Keratinocyte (primary cell): Measurements from ENCODE around the gene NCKAP5. TPM values are rescaled to one million over a fixed set of nuclear protein-coding genes. Genes with fewer than 3 reads are reported as not detected.

ENCODE experiments used
- DNase-seq: peaks from one replicate; pipeline ENCODE4 v3.0.0-alpha.2; 2011; ENCODE audit warnings: low read depth, missing footprints, low spot score
- FAIRE-seq: peaks from 2 replicates; lab custom pipeline; 2011; peaks lifted over from hg19 to GRCh38; lab: Jason Lieb, UNC
- H2AFZ ChIP-seq: 2 replicates; pipeline ENCODE4 v1.6.0; 2012; ENCODE audit warnings: low read length, control low read depth, inconsistent platforms; ENCODE audit not compliant: control insufficient read depth
- H3K27ac ChIP-seq: 2 replicates; pipeline ENCODE4 v1.5.1; 2011; ENCODE audit warnings: low read length; ENCODE audit not compliant: control insufficient read depth, insufficient read depth
- H3K27me3 ChIP-seq: 3 replicates; pipeline ENCODE4 v1.6.0; 2011; ENCODE audit warnings: low read length; ENCODE audit not compliant: control insufficient read depth, insufficient read depth; ENCODE audit errors: extremely low read depth
- H3K36me3 ChIP-seq, 2 experiments: 2 replicates in 1 of 2; 3 replicates in 1 of 2; pipeline ENCODE4 v1.5.1; 2011; ENCODE audit warnings: low read length in 2 of 2, mild to moderate bottlenecking in 1 of 2; ENCODE audit not compliant: control insufficient read depth in 2 of 2, insufficient read depth in 2 of 2; ENCODE audit errors: extremely low read depth in 1 of 2
- H3K4me1 ChIP-seq: 3 replicates; pipeline ENCODE4 v1.5.1; 2011; ENCODE audit warnings: low read length; ENCODE audit not compliant: control insufficient read depth, insufficient read depth; ENCODE audit errors: extremely low read depth
- H3K4me2 ChIP-seq: 3 replicates; pipeline ENCODE4 v1.6.0; 2011; ENCODE audit warnings: low read depth, low read length; ENCODE audit not compliant: control insufficient read depth, insufficient read depth; ENCODE audit errors: extremely low read depth
- H3K4me3 ChIP-seq, 3 experiments: fragments of 200-600 bp in 1 of 3; sonication (generic) in 1 of 3; 2 replicates in 2 of 3; 3 replicates in 1 of 3; pipeline ENCODE4 v1.5.1; 2011 to 2016; ENCODE audit warnings: low read length in 3 of 3, mild to moderate bottlenecking in 3 of 3, control low read depth in 2 of 3, inconsistent platforms in 1 of 3, low read depth in 1 of 3, mixed read lengths in 1 of 3, mixed run types in 1 of 3, moderate library complexity in 1 of 3; ENCODE audit not compliant: control insufficient read depth in 2 of 3, insufficient read depth in 2 of 3; ENCODE audit errors: extremely low read depth in 1 of 3
- H3K79me2 ChIP-seq: 2 replicates; pipeline ENCODE4 v1.6.0; 2012; ENCODE audit warnings: low read length; ENCODE audit not compliant: control insufficient read depth, insufficient read depth
- H3K9ac ChIP-seq: 3 replicates; pipeline ENCODE4 v1.6.0; 2011; ENCODE audit warnings: low read length; ENCODE audit not compliant: control insufficient read depth, insufficient read depth; ENCODE audit errors: extremely low read depth
- H3K9me1 ChIP-seq: 3 replicates; pipeline ENCODE4 v1.6.0; 2011; ENCODE audit warnings: low read length; ENCODE audit not compliant: control insufficient read depth, insufficient read depth; ENCODE audit errors: extremely low read depth
- H3K9me3 ChIP-seq: 2 replicates; pipeline ENCODE4 v1.5.1; 2012; ENCODE audit warnings: low read depth, low read length; ENCODE audit not compliant: control insufficient read depth
- H4K20me1 ChIP-seq: 3 replicates; pipeline ENCODE4 v1.6.0; 2011; ENCODE audit warnings: low read length; ENCODE audit not compliant: control insufficient read depth, insufficient read depth; ENCODE audit errors: extremely low read depth
- CTCF ChIP-seq, 3 experiments: IDR thresholded peaks in 1 of 3; conservative IDR thresholded peaks in 1 of 3; optimal IDR thresholded peaks in 1 of 3; 2 replicates in 2 of 3; 3 replicates in 1 of 3; pipeline versions ENCODE3 to v1.5.1; 2011; ENCODE audit warnings: low read length in 3 of 3, mild to moderate bottlenecking in 3 of 3, moderate library complexity in 2 of 3, control low read depth in 1 of 3, inconsistent platforms in 1 of 3; ENCODE audit not compliant: insufficient read depth in 2 of 3; ENCODE audit errors: extremely low read depth in 1 of 3
- EZH2 ChIP-seq: IDR thresholded peaks from one replicate; pipeline ENCODE4 v1.6.1; 2012; ENCODE audit warnings: inconsistent platforms, mild to moderate bottlenecking, low read length, moderate library complexity
- dilution Hi-C: fragments of 300-500 bp; cut with MboI; formaldehyde crosslinking; loops from one replicate; pipeline ENCODE4 v1.7.0; 2020; ENCODE audit warnings: low sequenced_read_pairs; ENCODE audit not compliant: extremely low pct_ligation_motif_present
- polyA plus RNA-seq, 5 experiments: library from polyadenylated mRNA; depleted of rRNA in 3 of 5; stranded (reverse) in 3 of 5; stranded (forward) in 1 of 5; unstranded in 1 of 5; fragments of >200 nt; gene quantifications; 1 replicate in 1 of 5; 2 replicates in 3 of 5; 3 replicates in 1 of 5; pipeline versions ENCODE4 v1.2.1 to v1.2.3, GENCODE V29; 2011 to 2012; ENCODE audit warnings: missing spikeins in 2 of 5, low read depth in 1 of 5, low replicate concordance in 1 of 5

NCKAP5 gene
- polyA plus RNA-seq, 1 donor (not counting 4 experiments of a cell fraction or from before 2014, with no cell fraction given), result 3.6 TPM

- FAIRE-seq, result no peak
- DNase-seq, result no peak
- dilution Hi-C loops, result no loop called here
Measured at GRCh38 chr2:133223226-133223625, 345.0 kb downstream of the NCKAP5 start.

GRCh38 chr2:133221398-133221797 is 346.9 kb downstream of the NCKAP5 start:
- Histone ChIP-seq H3K27me3 (no peaks in the 10 kb centered on the region), H2AFZ (no peak overlapping the region), H3K27ac (no peak overlapping the region), H3K79me2 (no peaks in the 10 kb centered on the region), H4K20me1 (no peaks in the 10 kb centered on the region), H3K9me3 (no peaks in the 10 kb centered on the region), H3K4me1 (no peaks in the 10 kb centered on the region), H3K4me3 (no peak overlapping the region), H3K9me1 (no peaks in the 10 kb centered on the region), H3K36me3 (no peaks in the 10 kb centered on the region), H3K9ac (no peak overlapping the region), H3K4me2 (no peak overlapping the region)
- DNase-seq (no peak), FAIRE-seq (no peak)
- no peak for TF ChIP-seq CTCF (optimal IDR thresholded peaks at IDR 0.05 in 1 of 3, IDR thresholded peaks at IDR 0.05 in 1 of 3, conservative IDR thresholded peaks at IDR 0.05 in 1 of 3; ENCODE audit: extremely low read depth in 1 of 3, insufficient read depth in 2 of 3, low read length in 3 of 3)
- dilution Hi-C loops, result no loop called here

More at GRCh38 chr2:133223226-133223625, 345.0 kb downstream of the NCKAP5 start:
- Histone ChIP-seq H3K79me2 (no peaks in the 10 kb centered on the region), H3K4me3 (no peak overlapping the region), H3K9ac (no peak overlapping the region), H3K9me1 (no peaks in the 10 kb centered on the region), H2AFZ (no peak overlapping the region), H3K9me3 (no peaks in the 10 kb centered on the region), H3K27me3 (no peaks in the 10 kb centered on the region), H3K36me3 (no peaks in the 10 kb centered on the region), H4K20me1 (no peaks in the 10 kb centered on the region), H3K4me1 (no peaks in the 10 kb centered on the region), H3K4me2 (no peak overlapping the region), H3K27ac (no peak overlapping the region)
- TF ChIP-seq EZH2, result no peak
- TF ChIP-seq CTCF (optimal IDR thresholded peaks at IDR 0.05 in 1 of 3, IDR thresholded peaks at IDR 0.05 in 1 of 3, conservative IDR thresholded peaks at IDR 0.05 in 1 of 3; ENCODE audit: extremely low read depth in 1 of 3, insufficient read depth in 2 of 3, low read length in 3 of 3), result no peak
